ENCODE measurements around the gene SLC5A12.
"Not testable (repeated sequence)": the region's sequence is repeated elsewhere in the genome, so short reads cannot be mapped to it uniquely, and the experiment has no call there.

SLC5A12 gene

DNA sequence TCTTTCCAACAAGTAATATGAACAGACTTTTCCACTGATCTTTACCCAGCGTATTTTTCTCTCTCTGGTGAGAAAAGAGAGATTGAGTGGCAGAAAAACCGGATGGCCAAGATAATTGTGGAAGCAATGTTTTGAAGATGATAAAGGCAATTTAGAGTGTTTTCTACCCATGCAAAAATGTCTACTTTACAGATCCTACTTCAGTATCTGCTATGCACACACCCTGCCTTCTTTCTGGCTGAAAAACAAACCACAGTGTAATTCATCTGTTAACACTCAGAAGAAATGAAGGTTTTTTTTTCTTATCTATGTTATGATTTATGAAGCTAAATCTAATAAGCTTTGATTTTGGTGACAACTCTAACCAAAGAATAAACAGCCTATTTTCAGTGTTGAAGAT lies 56.8 kb downstream of the SLC5A12 start:
- in situ Hi-C loops (cut with HindIII; ENCODE audit: low sequenced_read_pairs), result no loop called here

DNA sequence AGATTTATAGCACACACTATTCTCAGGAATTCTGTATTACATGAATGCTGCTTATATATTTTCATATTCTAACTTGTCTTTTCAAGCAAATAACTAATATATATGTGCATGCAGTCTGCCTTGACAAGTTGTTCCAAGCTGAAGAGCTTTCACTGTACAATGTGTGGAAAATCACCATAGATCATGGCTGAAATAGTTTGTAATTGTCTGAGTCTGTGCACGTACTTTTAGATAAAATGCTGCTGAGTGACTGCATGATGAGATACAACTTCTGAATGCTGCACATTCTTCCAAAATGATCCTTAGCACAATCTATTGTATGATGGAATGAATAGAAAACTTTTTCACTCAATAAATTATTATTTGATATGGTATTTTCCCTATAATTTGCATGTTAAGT lies 58.9 kb downstream of the SLC5A12 start:
- in situ Hi-C loops (cut with HindIII; ENCODE audit: low sequenced_read_pairs), result no loop called here

DNA sequence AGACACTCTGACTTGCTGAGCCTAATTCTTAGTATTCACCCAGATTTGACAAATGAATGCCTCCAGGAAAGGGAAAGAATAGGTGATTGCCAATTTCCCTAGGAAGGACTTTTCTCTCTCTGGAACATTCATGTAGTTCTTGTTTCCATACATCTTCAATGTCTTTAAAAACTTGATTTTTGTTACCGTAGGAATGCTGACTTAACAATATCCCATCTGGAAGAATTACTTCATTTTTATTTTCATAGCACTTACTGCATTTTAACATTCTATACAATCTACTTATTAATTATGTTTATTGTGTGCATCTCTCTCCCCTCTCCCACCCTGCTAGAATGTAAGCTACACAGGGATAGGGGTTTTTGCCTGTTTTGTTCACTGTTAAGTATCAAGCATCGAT lies 66.6 kb downstream of the SLC5A12 start:
- in situ Hi-C loops (cut with HindIII; ENCODE audit: low sequenced_read_pairs), result no loop called here

DNA sequence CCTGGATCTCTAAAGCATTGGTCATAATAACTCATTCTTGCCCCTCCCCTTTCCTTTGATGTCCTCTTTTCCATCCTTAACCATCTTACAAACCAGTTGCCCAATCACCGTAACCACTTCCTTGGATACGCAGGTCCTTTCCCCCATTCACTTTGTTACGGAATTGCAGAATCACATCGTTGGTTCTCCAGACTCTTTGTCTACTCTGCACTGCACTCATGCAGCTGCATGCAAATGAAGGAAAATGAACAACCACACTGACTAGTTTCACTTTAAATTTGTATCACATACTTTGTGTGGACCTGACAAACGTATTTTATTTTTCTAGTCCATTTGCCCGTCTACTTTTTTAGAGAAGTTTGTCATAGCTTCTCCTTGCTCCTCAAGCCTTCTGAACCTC lies 69.9 kb downstream of the SLC5A12 start:
- in situ Hi-C loops (cut with HindIII; ENCODE audit: low sequenced_read_pairs), result no loop called here

DNA sequence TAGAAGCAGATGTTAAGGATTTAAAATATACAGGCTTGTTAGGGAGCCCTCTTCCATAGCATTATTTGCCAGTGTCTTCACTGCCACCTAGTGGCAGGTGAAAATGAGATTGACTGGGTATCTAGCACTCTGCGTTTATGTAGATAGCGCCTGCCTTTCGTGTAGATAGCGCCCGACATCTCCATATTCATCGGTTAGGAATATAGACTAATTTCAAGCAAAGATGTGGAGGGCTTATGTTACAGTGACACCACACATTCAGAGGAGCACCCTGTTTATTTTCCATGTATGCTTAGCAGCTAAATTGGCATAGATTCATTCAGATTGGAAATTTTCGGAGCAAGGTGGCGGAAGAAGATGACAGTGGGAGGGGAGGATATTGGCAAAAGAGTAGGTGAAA lies 72.0 kb downstream of the SLC5A12 start:
- in situ Hi-C loops (cut with HindIII; ENCODE audit: low sequenced_read_pairs), result no loop called here

DNA sequence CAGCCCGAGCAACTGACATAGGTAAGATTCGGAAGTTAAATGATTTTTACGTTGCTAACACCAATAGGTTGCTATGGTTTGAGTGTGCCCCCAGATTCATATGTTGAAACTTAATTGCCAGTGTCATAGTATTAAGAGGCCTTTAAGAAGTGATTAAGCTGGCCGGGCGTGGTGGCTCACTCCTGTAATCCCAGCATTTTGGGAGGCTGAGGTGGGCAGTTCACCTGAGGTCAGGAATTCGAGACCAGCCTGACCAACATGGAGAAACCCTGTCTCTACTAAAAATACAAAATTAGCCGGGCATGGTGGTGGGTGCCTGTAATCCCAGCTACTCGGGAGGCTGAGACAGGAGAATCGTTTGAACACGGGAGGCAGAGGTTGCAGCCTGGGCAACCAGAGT lies 78.5 kb downstream of the SLC5A12 start:
- in situ Hi-C loops (cut with HindIII; ENCODE audit: low sequenced_read_pairs), result not testable (repeated sequence)

DNA sequence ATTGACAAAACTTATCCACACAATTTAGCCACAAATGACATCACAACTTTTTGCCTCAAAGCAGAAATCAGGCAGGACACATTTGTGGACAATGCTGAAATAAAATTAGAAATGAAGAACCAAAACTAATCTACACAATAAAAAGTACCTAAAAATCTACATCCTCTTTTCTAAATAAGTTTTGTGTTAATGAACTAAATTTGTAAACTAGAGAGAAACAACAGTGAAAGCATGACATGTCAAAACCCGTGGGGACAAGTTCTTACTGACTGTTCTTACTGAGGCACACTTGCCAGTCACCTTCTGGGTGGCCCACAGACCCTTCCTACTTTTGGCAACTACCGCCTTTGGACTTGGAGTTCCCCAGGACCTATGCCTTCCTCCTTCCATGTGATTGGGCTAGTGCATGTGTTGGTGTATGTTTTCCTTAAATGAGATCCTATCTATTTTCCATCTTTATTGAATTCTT lies 89.1 kb downstream of the SLC5A12 start:
- in situ Hi-C loops (cut with HindIII; ENCODE audit: low sequenced_read_pairs), result no loop called here

DNA sequence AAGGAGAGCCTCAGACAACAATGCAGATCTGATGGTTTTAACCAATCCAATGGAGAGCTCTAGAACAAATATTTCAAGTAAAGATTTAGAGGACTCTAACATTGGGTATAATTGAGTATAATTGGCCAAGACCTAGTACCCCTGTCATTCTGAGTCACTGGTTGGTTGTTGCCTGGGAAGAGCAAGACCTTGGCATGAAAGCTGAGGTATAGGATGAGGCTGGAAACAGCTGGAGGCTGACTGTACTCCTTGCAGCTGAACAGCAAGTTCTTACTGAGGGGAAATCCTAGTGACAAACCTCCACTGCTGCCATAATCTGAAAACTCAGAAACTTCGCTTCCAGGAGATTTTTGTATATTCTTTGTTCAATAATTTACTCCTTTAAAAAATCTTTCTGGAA lies 95.5 kb downstream of the SLC5A12 start:
- in situ Hi-C loops (cut with HindIII; ENCODE audit: low sequenced_read_pairs), result no loop called here

DNA sequence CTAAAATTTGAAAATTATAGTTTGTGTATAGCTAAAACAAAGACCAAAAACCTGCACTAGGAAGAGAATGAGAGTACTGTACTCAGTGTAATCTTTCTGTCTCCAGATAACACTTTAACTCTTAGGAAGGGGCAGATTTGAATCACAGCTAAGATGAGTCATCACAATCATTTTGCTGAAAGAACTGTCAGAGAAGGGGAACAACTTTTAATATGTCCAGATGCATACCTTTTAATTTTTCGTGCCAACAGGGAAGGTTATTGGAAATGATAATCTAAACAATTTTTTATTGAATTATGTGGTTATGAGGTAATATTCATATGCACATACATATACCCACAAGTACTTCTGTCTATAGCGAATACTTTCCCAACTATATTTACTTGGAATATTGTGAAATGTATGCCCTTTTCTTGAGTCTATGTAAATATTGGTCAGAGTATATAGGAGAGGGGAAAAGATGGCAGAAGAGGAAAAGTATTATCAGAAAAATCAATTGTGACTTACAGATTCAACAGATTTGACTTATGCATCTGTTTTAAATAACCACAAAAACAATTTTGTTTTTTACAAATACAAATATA lies 98.7 kb downstream of the SLC5A12 start:
- in situ Hi-C loops (cut with HindIII; ENCODE audit: low sequenced_read_pairs), result no loop called here

DNA sequence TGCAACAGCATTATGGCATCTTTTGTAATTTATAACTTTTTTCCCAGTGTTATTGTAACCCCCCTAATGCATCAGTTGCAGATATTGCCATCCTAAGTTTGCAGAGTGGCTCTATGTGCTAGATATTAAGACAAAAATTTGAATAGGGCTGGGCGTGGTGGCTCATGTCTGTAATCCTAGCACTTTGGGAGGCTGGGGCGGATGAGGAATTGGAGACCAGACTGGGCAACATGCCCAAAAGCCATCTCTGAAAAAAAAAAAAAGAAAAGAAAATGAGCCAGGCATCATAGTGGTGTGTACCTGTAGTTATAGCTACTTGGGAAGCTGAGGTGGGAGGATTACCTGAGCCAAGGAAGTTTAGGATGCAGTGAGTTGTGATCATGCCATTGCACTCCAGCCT lies 99.7 kb downstream of the SLC5A12 start:
- in situ Hi-C loops (cut with HindIII; ENCODE audit: low sequenced_read_pairs), result no loop called here

DNA sequence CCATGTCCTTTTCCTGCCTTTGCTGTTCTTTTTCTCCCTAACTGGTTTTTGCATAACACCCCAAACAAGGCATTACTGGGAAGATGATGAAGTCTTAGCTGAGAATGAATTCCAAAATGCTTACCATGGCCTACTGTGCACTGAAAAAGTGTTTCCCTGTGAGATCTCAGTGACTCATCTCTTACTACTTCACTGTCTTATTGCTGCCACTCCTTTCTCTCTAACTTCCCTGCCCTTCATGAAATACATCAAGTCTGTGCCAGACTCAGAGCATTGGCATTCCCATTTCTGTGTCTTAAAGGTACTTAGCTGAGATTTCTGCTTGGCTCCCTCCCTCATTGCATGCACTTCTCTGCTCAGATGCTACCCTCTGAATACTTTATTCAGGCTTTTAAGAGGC lies 100.7 kb downstream of the SLC5A12 start:
- in situ Hi-C loops (cut with HindIII; ENCODE audit: low sequenced_read_pairs), result no loop called here

DNA sequence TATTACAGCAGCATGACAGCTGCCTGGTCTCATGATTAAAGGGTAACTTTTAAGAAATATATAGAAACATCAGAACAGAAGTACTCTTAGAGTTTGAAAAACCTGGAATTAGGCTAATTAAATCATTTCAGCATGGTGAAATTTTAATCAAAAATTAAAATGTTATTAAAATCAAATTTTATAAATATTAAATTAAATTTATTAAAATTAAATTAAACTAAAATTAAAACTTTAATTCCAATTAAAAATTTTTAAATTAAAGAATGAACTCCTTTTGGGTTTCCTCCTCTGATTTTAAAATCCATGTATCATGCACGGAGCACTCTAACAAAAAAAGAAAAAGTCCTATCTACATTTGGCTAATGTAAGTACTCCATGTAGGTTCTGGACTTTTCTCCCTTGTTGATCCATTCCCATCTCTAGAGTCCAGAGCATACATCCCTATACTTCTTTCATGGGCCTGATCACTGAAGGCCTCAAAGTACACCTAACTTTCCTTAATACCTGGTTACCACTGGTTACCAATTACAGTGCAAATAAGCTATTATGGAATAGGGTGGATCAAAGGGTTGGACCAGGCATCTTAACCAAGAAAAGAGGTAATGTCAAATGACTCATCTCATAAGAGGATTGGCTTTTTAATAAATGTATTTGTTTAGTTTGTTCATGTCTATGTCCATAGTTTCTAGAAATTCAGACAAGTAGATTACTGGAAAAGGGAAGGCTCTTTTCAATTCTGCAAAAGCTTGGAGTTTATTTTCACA lies 101.4 kb downstream of the SLC5A12 start:
- in situ Hi-C loops (cut with HindIII; ENCODE audit: low sequenced_read_pairs), result no loop called here

DNA sequence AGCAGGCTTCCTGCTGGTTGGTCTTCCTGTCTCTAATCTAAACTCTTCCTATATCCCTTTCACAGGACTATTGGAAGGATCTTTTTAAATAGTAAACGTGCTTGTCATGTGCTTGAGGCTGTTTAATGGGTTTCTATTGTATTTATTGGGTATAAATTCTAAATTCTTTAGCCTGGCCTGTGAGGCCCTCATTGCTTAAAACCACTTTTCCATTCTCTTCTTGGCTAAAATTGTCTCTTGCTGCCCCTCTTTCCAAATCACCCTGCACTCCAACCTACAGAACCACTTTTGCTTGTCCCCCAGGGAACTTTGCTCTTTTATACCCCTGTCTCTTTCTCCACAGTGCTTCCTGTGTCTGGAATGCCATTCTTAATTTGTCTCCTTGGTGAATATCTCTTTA lies 103.4 kb downstream of the SLC5A12 start:
- in situ Hi-C loops (cut with HindIII; ENCODE audit: low sequenced_read_pairs), result no loop called here

All from endothelial cell of hepatic sinusoid (primary cell).